Stimulated activated naive CD4-positive, alpha-beta T cell (primary cell): ENCODE measurements around the gene PLXNA4.
A peak's percentile ranks its signal among the peaks of the same experiment; 100 is the strongest.

Source experiments
- DNase-seq, 6 experiments: peaks; one replicate each; lab custom pipeline; 2025; lab: John Stamatoyannopoulos, UW

The PLXNA4 gene

DNA sequence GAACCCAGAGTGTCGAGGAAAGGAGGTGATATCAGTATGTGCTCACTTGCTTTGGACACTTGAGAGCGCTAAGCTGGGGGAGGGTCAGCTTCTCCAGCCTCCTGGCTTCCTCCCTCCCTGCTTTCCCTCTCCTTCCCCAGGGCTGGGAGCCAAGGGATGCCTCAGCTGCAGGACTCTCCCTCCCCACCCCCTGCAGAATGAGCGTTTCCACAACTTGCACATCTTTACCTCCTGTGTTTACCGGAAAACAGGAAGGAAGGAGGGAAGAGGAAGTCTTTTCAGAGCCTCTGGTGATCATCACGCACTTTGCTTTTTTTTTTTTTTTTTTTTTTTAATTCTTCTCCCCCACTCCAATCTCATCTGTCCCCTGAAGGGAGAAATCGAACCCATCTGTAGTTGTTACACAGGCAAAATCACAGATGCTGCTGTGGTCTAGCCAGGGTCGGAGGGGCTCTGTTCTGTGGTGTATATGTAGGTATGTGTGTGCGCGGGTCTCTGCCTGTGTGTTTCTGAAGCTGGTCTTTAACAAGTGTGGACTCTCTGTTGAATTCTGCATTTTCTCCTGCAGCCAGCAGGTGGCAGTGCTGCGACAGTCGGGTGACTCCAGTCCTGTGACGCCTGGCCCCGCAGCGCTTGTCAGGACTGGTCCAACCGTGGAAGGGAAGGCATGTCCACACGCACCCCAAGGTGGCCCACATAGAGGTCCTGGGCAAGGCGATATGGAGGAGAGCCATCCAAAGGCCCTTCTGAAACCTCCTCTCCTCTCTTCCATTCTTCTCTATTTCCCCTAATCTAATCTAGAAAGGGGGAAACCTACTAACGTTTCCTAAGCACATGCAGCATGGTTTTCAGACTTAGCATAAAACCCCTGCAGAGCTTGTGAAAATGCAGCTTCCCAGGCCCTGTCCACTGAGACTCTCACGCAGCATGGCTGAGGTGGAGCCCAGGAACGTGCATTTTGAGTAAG is 257.6 kb downstream of the PLXNA4 start:
- peak; percentile 31 to 84 (median 64) for DNase-seq

DNA sequence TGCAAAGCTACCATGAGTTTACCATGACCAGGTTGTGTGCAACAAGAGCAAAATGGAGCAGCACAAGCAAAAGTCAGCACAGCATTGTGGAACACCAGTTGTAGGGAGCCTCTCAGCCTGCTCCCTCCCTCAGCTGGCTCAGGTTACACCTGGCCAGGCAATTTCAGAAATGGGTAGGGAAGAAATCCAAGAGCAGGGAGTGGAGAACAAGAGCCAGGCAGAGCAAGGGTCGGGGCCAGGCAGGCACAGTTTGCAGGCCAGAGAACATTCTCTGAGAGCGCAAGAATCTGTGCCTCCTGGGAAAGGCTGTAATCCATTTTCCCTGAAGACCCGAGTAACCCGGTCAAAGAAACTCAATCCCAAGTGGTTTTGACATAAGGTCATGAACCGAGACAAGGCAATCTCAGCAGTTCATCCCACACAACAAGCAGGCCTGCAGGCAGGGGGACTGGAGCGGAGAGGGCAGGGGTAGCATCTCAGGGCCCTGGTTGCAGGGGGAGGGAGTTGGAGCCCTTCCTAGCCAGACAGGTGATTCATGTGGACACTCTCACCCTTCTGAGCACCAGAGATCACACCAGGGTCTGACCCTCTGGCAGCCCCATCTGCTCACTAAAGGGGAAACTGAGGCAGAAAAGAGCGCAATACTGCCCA is 258.4 kb downstream of the PLXNA4 start:
- DNase-seq: no peak

DNA sequence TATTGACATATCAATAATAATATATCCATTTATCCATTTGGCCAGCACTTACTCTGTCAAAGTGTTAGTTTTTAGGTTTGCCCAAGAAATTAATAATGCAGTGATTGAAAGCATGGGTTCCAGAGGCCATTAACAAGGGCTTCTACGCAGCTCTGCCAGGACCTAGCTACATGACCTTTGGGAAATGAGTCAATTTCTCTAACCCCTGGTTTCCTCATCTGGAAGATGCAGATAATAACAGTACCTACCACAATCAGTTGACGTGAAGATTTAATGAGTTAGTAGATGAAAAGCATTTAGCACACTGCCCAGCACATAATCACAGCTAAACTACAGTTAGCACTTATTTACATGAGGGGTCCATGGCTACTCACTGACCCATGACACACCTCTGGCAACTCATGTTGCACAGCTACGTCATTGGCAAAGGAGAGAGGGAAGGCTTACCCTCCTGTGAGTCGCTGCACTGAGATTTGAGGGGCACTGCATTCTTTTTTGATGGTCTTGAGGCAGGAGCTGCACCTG is 263.7 kb downstream of the PLXNA4 start:
- DNase-seq: no peak

DNA sequence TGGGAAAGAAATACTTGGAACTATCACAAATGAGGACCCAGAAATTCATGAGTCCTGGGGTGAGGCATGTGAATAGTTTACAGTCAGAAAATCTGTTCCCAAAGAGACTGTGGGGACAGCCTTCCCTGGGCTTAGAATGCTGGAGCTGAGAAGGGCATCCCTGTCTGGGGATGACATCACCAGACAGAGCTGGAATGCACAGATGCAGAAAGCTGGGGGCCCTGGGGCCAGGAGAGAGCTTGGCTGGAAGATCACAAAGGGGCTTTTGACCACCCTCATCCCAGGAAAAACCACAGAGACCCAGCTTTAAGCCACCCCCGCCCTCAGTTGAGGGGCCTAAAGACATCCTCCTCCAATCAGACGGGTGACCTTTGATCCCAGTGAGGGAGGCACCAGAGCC is 264.5 kb downstream of the PLXNA4 start:
- no peak for DNase-seq

DNA sequence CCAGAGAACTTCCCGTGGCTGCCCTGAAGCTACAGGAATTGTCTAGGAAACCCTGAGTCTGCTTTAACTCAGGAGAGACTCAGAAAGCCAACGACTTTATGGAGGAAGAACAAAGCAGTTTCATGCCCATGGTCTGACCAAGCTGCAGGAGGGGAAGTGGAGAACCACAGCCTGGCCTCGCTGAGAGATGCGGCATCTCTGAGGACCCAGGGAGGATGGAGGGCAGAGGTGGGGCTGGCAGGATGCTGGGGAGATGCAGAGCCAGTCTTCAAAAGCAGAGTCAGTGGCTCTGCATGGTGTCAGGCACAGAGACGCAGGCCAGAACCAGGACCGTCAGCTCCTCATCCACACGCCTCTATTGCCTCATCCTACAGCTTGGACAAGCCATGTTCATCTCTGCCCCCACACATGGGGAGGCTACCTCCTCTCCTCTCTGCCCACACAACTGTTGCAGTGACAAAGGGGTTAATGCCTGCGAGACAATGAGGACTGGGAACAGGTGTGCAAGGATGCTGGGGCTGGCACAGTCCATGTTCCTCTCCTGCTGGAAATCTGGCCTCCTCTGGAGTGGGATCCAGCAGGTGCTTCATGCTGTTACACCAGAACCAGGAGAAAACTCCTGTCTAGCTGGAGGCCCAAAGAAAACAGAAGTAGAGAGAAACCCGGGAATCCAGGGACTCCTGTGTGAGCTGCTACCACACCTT is 267.0 kb downstream of the PLXNA4 start:
- DNase-seq: no peak

DNA sequence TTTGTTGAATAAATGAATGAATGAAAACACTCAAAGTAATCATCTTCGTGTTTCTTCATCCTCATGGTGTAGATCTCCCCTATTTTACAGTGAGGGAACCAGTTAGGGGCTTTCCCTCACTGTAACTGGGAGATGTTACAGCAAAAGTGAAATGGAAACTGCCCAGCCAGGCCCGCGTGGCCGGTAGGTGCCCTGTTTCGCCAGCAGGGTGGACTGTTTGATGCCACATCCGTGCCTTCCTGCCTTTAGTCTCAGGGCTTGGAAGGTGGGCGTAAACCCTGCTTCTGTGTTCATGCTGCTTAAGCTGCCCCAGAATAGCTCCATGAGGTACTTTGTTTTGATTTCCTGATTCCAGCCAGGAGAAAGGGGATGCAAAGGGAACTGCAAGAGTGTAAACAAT is 268.8 kb downstream of the PLXNA4 start:
- DNase-seq: no peak

DNA sequence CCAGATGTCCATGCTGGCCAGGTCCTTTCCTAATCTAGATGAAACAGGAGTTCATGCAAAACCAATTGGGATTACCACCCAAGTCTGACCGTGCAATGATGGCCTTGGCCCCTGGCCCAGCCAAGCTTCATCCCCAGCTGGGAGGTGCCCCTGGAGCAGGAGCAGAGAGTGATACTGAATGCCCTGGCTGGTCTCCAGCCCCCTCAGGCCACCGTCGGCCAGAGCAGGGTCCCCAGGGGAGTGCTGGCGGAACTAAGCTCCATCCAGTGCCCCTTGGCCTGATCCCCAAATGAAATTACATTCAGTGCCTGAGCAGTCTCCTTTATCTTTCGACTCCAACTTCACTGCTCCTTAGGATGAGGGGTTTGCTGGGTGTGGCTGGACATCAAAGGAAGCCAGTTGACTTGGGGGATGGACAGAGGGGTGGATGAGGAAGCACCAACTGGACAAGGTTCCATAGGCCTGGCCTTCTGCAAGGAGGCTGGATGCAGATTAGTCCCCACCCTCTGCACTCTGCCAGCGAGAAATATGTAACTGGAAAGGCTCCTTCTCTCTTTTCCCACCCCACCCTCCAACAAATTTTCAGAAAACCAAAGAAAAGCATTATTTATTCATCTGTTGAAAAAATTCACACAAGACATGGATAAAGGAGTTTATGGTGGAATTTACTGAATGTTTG is 275.5 kb downstream of the PLXNA4 start:
- DNase-seq: no peak

DNA sequence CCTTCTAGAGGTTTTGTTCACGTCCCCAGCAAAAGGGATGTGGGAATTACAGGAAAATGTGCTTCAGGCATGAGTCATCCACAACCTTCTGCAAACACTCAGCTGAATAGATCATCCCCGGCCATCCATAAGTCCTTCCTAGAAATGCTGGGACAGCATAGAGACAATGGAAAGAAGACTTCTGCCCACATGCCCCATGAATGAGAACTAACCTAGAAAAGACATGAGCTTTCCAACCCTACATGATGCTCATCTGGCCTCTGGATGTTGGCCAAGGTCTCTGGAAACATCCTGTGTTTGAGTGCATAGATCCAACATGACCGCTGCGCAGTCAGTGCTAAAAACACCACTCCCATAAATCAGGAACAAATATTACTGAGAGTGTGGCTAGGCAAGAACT is 277.5 kb downstream of the PLXNA4 start:
- no peak for DNase-seq

DNA sequence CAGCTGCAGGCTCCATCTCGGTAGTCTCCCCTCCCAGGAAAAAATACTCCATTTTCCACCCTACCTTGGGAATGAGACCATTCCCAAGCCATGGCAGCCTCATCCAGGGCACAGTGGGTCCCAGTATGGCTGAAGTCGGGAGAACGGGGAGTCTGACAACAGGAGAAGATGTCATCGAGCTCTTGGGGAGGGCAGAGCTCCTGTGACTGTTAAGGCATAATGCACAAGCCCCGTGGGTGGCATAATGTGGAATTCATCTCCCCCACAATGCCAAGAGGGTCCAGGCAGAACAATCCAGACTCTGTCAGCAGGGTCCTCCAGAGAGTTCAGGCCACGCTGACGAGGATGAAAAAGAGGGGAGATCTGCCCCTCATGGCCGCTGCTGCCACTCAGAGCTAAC is 279.4 kb downstream of the PLXNA4 start:
- DNase-seq: no peak

DNA sequence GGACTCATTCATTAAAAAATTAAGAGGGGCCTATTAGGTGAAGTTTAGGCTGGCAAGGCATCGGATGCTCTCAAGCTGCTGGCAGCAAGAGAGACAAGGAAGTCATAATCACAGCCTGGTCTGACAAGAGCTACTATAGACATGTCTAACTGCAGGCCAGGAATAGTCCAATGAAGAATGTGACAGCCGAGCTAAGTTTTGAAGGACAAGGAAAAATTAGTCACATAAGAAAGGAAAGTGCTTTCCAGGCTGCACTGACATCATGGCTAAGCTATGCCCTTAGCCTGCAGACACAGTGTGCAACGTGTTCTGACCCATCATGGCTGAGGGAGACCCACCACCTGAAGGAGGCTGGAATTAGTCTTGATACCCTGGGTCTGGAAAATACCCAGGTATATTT is 281.1 kb downstream of the PLXNA4 start:
- no peak for DNase-seq

DNA sequence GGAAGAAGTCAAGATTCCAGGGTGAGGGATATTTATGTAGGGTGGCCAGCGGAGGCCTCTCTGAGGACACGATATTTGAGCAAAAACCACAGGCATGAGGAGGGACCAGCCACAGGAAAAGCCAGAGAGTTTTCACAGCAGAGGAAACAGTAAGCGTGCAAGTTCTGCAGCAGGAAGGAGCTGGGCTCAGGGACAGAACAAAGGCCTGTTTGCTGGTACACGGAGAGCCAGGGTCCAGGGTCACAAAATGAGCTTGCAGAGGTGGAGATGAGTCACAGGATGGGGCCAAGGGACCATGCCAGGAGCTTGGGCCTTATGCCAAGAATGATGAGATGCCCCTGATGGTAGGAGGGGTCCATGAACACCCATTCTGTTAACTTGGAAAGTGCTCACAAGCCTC is 283.5 kb downstream of the PLXNA4 start:
- no peak for DNase-seq

DNA sequence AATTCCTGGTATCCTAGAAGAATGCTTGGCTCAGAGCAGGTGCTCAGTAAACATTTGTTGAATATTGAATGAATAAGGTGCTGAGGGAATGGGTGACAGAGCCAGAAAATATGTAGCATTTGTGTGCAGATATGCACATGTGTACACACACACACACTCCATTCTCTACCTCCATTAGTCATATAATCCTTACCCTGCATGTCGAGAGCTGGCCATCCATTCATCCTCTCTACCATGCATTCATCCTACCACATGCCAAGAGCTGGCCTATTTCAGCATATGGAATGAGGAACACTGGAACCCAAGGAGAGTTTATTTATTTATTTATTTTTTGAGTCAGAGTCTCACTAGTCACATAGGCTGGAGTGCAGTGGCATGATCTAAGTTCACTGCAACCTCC is 284.8 kb downstream of the PLXNA4 start:
- DNase-seq: no peak

DNA sequence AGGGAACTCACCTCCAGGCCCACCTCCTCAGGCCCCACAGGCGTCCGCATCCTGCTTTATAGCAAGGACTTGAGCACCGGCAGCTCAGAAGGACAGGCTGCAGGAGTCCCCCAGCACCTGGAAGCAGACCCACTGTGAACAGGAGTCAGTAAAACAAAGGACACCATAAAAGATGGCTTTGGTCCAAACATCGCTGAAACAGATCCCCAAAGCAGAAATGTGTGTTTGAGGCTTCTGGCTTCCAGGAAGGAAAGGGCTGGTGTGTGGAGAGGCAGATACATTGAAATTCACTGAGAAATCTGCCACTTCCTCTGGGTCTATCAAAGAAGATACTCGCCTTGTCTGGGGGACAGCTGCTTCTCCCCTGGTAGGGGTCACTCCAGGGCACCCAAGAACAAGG is 286.2 kb downstream of the PLXNA4 start:
- DNase-seq: no peak

DNA sequence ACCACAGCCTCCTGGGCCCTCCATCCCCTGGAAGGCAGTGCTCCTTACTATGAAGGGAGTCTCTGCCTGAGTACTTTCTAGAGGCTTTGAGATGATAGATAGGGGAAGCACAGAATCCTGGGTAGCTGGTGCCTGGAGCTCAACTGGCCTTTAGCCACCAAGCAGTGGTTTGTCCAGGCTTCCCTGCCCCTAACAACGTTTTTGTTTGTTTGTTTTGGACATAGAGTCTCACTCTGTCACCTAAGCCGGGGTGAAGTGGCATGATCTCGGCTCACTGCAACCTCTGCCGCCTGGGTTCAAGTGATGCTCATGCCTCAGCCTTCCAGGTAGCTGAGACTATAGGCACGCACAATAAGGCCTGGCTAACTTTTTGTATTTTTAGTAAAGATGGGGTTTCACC is 289.4 kb downstream of the PLXNA4 start:
- DNase-seq: no peak

DNA sequence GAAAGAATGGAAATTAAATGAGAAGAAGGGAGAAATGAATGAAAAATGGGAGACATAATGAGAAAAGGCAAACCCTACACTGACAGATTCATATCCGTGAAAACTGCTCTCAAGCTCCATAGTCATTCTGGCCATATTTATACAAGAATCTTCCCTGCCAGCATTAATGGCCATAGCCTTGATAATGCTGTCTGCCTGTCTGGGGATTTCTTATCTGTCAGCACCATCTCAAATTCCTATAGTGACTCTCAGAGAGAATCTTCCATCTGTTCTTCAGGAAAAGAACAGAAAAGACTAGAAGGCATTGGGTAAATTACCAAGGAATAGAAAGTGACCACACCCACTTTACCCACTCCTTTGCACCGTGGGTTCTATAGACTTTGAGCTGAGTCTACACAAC is 295.9 kb downstream of the PLXNA4 start:
- no peak for DNase-seq

DNA sequence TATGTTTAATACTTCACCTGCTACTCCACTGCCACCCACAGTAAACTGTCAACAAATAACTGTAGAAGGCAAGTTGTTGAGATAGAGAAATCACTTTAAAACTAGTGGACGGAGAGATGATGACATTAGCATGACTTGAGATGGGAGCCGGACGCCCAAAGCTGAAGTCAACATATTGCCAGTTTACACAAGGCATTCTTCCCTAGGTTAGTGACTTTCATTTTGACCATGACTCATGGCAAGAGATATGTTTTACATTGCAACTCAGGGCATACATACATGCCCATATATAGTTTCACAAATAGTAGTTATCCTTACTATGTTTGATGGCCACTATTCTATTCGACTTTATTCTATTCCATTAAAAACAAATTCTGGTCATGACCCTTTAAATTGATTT is 296.6 kb downstream of the PLXNA4 start:
- DNase-seq: no peak

DNA sequence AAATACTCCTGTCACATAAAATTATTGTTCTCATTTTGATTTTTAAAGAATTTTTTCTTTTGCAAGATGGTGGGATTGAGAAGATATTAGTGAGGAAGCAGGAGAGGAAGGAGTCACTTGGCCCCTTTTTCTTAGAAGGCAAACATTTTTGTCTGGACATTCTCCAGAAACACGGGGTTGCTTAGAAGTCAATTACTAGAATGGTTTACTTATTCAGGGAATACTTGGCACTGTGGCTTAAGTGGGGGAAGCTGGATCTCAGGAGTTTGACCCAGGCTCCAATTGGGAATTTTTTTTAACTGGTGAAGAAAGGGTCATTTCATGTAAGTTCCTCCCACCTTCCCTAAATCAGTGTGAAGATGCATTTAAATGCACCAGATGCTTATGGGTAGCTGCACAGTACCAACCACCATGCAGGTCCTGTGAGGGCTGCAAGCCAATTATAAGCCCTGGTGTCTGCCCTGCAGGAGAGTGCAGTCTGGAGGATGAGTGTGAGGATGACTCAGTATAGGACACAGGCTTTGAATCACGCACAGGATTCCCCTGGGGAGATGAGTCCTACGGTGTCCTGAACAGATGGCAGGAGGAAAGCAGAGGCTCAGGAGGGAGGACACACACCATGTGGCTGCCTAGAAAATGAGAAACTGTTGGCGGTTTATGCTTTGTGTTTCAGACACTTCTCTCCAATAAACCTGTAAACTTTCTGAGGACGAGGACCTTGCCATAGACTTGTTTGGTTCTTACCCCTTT is 299.1 kb downstream of the PLXNA4 start:
- no peak for DNase-seq

DNA sequence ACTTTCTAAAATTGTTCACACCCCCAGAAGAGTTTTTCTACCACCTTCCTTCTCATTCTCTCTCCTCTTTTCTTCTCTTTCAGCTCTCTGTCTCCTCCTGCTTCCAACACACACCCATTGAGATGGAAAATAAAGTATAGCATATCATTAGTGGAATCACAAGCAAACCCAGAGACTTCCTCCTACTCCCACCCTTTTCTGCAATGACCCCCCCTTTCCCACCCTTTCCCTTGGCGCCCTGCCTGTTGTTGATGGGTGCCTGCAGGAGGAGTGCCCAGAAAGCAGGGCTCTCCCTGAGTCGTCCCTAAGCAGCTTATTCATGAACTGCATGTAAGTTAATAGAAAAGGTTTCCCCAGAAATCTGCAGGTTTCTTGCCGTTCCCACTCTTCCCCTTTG is 300.0 kb downstream of the PLXNA4 start:
- no peak for DNase-seq

DNA sequence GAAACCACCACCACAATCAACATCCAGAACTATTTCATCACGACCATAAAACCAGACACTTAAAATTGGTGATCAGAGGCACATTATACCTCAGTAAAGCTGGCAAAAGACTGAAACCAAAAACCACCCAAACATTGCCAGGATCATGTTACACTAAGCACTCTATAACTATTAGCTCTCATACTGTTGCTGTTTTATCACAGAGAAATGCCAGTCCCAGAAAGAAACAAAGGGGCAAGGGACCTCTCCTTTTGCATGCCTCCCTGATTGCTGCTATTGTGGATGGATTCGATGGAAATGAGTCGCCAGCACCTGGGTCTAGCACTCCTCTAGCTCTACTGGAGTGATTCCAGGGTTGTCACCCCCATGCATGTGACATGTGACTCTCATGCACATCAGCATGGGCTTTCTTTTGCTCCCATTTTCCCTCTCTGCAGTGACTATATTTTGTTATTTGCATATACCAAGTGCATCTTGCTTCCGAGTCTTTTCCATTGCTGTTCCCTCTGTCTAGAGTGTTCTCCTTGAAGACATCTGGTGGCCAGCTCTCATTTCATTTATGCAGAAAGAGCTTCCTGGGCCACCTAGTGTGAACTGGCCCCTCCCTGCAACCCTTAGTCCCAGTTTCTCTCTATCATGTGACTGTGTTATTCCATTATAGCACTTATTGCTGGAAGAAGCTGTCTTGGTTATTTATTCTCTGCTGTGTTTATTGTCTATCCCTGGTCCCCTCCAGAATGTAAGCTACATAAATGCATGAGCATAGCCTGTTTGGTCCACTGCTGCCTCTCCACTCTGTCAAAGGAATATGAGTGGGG is 300.6 kb downstream of the PLXNA4 start:
- no peak for DNase-seq

DNA sequence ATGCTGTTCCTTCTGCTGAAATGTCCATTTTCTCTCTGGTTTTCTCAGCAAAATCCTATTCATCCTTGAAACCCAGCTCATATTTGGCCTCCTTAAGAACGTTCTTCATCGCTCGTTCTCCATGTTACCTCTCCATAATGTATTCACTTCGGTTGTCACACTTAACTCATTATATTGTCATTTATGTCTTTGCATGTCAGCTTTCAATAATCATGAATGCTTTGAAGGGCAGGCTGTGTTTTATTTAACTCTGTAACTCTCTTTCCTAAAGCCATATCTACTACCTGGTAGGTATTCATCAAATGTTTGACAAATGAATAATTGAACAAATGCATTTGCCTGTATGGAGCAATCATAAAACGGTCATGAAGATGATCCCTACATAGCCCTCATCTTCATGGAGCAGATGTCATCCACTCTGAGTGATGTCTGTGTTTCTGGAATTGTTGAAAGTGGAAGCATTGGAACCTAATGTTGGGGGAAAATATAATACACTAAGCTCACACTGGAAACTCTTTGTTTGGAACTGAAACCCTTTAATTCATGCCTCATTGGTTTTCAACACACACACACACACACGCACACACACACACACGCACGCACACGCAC is 303.4 kb downstream of the PLXNA4 start:
- DNase-seq: no peak
